Measurements from ENCODE around the gene FAM163B.
"Not testable (repeated sequence)": the region's sequence is repeated elsewhere in the genome, so short reads cannot be mapped to it uniquely, and the experiment has no call there.

The FAM163B gene

DNA sequence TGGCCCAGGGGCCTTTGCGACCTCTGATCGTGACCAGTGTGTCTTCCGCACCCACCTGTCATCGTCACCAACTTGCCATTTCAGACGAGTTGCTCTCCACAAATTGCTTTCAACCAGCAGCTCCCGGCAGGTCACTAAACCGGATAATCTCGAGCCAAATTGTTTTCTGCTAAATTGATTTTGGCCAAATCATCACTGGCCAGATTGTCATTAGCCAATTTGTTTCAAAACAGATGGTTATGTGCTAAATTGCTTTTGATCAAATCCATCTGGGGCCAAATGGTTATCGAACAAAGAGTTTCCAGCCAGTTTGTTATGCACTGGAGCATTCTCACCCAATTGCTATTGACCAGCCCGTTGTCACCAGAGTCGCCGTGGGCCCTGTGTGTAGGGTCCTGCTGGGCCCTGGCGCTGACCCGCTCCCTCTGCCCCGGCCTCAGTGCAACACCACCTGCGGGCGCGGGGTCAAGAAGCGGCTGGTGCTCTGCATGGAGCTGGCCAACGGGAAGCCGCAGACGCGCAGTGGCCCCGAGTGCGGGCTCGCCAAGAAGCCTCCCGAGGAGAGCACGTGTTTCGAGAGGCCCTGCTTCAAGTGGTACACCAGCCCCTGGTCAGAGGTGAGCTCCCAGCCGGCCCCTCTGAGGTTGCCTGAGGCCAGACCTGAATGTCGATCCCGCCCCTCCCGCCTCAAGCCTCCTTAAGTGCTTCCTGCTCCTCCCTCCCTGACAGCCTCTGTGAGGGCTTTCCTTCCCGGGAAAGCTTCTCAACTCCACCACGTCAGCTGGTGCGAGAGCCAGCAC is 39.1 kb downstream of the FAM163B start:
- Histone ChIP-seq H3K27ac (ENCODE audit: low read depth, low read length) (no peak overlapping the region), H3K4me3 (ENCODE audit: low read depth in 1 of 2, low read length in 2 of 2) (no peak overlapping the region), H3K36me3 (ENCODE audit: control insufficient read depth in 1 of 2, insufficient read depth in 2 of 2, low read length in 2 of 2) (no peaks in the 10 kb centered on the region), H3K27me3 (ENCODE audit: control insufficient read depth in 1 of 2, insufficient read depth in 2 of 2, low read length in 2 of 2) (no peaks in the 10 kb centered on the region), H3K9ac (ENCODE audit: low read depth in 1 of 2, low read length in 2 of 2) (no peak overlapping the region), H3K9me3 (ENCODE audit: control insufficient read depth in 1 of 2, low read length in 2 of 2) (no peaks in the 10 kb centered on the region), H3K4me1 (ENCODE audit: control insufficient read depth in 1 of 2, insufficient read depth in 2 of 2, low read length in 2 of 2) (no peaks in the 10 kb centered on the region)

DNA sequence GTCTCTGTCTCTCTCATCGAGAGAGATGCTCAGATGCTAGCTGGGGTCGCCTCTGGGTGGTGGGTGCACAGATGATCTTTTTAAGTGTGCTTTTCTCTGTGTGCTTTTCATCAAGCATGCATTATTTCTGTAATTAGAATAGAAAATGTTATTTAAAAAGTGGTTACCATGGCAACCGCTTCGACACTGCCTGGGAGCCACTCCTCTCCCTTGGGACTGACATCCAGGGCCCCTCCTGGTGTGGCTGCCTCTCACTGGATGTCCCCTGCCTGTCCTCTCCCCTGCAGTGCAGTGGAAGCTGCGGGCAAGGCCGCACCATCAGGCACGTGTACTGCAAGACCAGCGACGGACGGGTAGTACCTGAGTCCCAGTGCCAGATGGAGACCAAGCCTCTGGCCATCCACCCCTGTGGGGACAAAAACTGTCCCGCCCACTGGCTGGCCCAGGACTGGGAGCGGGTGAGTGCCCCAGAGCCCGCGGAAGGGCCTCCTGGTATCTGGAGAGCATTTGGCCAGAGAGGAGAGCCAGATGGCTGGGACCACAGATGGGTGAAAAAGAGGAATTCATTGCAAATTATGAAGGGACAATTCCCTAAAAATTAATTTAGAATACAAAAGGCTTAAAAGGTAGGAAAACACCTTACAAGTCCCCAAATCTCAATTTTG is 39.9 kb downstream of the FAM163B start:
- Histone ChIP-seq H3K9ac (ENCODE audit: low read depth in 1 of 2, low read length in 2 of 2) (no peak overlapping the region), H3K9me3 (ENCODE audit: control insufficient read depth in 1 of 2, low read length in 2 of 2) (no peaks in the 10 kb centered on the region), H3K27ac (ENCODE audit: low read depth, low read length) (no peak overlapping the region), H3K4me3 (ENCODE audit: low read depth in 1 of 2, low read length in 2 of 2) (no peak overlapping the region), H3K4me1 (ENCODE audit: control insufficient read depth in 1 of 2, insufficient read depth in 2 of 2, low read length in 2 of 2) (no peaks in the 10 kb centered on the region), H3K36me3 (ENCODE audit: control insufficient read depth in 1 of 2, insufficient read depth in 2 of 2, low read length in 2 of 2) (no peaks in the 10 kb centered on the region), H3K27me3 (ENCODE audit: control insufficient read depth in 1 of 2, insufficient read depth in 2 of 2, low read length in 2 of 2) (no peaks in the 10 kb centered on the region)

DNA sequence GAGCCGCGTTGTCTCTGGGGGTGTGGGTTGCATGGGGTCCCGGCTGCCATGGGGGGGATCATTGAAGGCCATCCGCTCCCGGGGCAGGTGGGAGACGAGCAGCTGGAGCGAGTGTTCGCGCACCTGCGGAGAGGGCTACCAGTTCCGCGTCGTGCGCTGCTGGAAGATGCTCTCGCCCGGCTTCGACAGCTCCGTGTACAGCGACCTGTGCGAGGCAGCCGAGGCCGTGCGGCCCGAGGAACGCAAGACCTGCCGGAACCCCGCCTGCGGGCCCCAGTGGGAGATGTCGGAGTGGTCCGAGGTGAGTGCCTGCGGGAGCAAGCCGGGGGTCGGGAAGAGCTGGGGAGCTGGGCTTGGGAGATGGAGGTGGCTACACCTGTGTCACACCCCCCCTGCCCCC is 41.0 kb downstream of the FAM163B start:
- H3K4me3 ChIP-seq (ENCODE audit: low read depth in 1 of 2, low read length in 2 of 2): no peak overlapping the region
- H3K36me3 ChIP-seq (ENCODE audit: control insufficient read depth in 1 of 2, insufficient read depth in 2 of 2, low read length in 2 of 2): no peaks in the 10 kb centered on the region
- H3K9ac ChIP-seq (ENCODE audit: low read depth in 1 of 2, low read length in 2 of 2): no peak overlapping the region
- H3K9me3 ChIP-seq (ENCODE audit: control insufficient read depth in 1 of 2, low read length in 2 of 2): no peaks in the 10 kb centered on the region
- H3K4me1 ChIP-seq (ENCODE audit: control insufficient read depth in 1 of 2, insufficient read depth in 2 of 2, low read length in 2 of 2): peaks cover 4% of the 10 kb centered on the region in 2 donors
- H3K27me3 ChIP-seq (ENCODE audit: control insufficient read depth in 1 of 2, insufficient read depth in 2 of 2, low read length in 2 of 2): no peaks in the 10 kb centered on the region
- no peak overlapping the region for H3K27ac ChIP-seq (ENCODE audit: low read depth, low read length)

DNA sequence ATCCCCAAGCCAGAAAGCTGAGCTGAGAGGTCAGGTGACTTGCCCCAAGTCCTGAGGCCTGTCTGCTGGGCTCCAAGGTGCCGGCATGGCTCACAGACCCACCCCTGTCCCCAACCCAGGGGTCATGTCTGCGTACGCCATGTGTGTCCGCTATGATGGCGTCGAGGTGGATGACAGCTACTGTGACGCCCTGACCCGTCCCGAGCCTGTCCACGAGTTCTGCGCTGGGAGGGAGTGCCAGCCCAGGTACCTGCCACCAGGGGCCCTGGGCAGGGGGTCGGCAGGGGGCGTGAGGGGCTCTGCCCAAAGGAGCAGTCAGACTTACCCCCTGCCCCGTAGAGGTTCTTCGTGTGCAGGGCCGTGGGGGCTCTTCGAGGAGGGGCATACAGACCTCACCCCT is 42.4 kb downstream of the FAM163B start:
- Histone ChIP-seq H3K4me3 (ENCODE audit: low read depth in 1 of 2, low read length in 2 of 2) (no peak overlapping the region), H3K9ac (ENCODE audit: low read depth in 1 of 2, low read length in 2 of 2) (no peak overlapping the region), H3K9me3 (ENCODE audit: control insufficient read depth in 1 of 2, low read length in 2 of 2) (no peaks in the 10 kb centered on the region), H3K27ac (ENCODE audit: low read depth, low read length) (no peak overlapping the region), H3K36me3 (ENCODE audit: control insufficient read depth in 1 of 2, insufficient read depth in 2 of 2, low read length in 2 of 2) (no peaks in the 10 kb centered on the region), H3K27me3 (ENCODE audit: control insufficient read depth in 1 of 2, insufficient read depth in 2 of 2, low read length in 2 of 2) (no peaks in the 10 kb centered on the region), H3K4me1 (ENCODE audit: control insufficient read depth in 1 of 2, insufficient read depth in 2 of 2, low read length in 2 of 2) (peaks cover 7 to 8% of the 10 kb centered on the region in 2 donors)

DNA sequence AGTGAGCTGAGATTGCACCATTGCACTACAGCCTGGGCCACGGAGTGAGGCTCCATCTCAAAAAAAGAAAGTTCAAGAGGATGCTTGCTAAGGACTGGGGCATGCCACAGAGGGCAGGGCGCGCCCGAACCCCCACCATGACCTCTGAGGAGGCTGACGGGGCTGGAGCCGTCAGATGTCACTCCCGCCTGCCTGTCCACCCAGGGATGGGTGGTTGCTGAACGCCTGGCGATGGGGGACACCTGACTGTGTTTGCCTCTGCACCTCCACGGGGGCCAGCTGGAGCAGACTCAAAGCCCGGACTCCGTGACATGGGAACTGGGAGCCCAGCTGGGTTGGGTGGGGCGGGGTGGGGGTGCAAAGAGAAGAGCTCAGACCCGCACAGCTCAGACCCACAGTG is 42.8 kb downstream of the FAM163B start:
- Histone ChIP-seq H3K36me3 (ENCODE audit: control insufficient read depth in 1 of 2, insufficient read depth in 2 of 2, low read length in 2 of 2) (no peaks in the 10 kb centered on the region), H3K27ac (ENCODE audit: low read depth, low read length) (no peak overlapping the region), H3K9ac (ENCODE audit: low read depth in 1 of 2, low read length in 2 of 2) (no peak overlapping the region), H3K9me3 (ENCODE audit: control insufficient read depth in 1 of 2, low read length in 2 of 2) (no peaks in the 10 kb centered on the region), H3K27me3 (ENCODE audit: control insufficient read depth in 1 of 2, insufficient read depth in 2 of 2, low read length in 2 of 2) (no peaks in the 10 kb centered on the region), H3K4me1 (ENCODE audit: control insufficient read depth in 1 of 2, insufficient read depth in 2 of 2, low read length in 2 of 2) (peaks cover 7 to 8% of the 10 kb centered on the region in 2 donors), H3K4me3 (ENCODE audit: low read depth in 1 of 2, low read length in 2 of 2) (no peak overlapping the region)

DNA sequence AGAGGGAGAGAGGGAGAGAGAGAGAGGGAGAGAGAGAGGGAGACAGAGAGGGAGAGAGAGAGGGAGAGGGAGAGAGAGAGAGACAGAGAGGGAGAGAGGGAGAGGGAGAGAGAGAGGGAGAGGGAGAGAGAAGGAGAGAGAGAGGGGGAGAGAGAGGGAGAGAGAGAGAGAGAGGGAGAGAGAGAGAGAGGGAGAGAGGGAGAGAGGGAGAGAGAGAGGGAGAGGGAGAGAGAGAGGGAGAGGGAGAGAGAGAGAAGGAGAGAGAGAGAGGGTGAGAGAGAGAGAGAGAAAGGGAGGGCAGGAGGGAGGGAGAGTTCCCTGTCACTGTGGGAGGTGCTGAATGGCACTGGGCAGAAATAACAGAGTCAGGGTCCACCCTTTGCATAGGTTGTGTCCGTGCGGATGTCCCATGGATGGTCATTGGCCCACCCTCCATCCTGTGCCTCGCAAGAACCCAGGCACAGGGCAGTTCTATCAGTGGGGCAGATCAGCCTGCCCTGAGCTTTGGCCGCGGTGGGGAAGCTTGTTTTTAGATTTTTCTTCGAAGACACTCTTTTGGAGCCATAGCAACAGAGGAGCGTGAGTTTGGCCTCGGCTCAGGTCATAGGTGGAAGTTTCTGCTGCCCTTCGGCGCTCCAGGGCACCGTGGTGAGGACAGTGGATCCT is 44.6 kb downstream of the FAM163B start:
- peaks cover 7 to 8% of the 10 kb centered on the region in 2 donors for H3K4me1 ChIP-seq (ENCODE audit: control insufficient read depth in 1 of 2, insufficient read depth in 2 of 2, low read length in 2 of 2)
- no peaks in the 10 kb centered on the region for H3K27me3 ChIP-seq (ENCODE audit: control insufficient read depth in 1 of 2, insufficient read depth in 2 of 2, low read length in 2 of 2)
- no peak overlapping the region for H3K9ac ChIP-seq (ENCODE audit: low read depth in 1 of 2, low read length in 2 of 2)
- H3K27ac ChIP-seq (ENCODE audit: low read depth, low read length): no peak overlapping the region
- H3K9me3 ChIP-seq (ENCODE audit: control insufficient read depth in 1 of 2, low read length in 2 of 2): no peaks in the 10 kb centered on the region
- H3K36me3 ChIP-seq (ENCODE audit: control insufficient read depth in 1 of 2, insufficient read depth in 2 of 2, low read length in 2 of 2): no peaks in the 10 kb centered on the region
- no peak overlapping the region for H3K4me3 ChIP-seq (ENCODE audit: low read depth in 1 of 2, low read length in 2 of 2)

DNA sequence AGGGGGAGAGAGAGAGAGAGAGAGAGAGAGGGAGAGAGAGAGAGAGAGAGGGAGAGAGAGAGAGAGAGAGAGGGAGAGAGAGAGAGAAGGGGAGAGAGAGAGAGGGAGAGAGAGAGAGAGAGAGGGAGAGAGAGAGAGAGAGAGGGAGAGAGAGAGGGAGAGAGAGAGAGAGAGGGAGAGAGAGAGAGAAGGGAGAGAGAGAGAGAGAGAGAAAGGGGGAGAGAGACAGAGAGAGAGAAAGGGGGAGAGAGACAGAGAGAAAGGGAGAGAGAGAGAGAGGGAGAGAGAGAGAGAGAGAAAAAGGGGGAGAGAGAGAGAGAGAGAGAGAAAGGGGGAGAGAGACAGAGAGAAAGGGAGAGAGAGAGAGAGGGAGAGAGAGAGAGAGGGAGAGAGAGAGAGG is 45.4 kb downstream of the FAM163B start:
- H3K27me3 ChIP-seq (ENCODE audit: control insufficient read depth in 1 of 2, insufficient read depth in 2 of 2, low read length in 2 of 2); H3K4me1 ChIP-seq (ENCODE audit: control insufficient read depth in 1 of 2, insufficient read depth in 2 of 2, low read length in 2 of 2): not testable (repeated sequence)

DNA sequence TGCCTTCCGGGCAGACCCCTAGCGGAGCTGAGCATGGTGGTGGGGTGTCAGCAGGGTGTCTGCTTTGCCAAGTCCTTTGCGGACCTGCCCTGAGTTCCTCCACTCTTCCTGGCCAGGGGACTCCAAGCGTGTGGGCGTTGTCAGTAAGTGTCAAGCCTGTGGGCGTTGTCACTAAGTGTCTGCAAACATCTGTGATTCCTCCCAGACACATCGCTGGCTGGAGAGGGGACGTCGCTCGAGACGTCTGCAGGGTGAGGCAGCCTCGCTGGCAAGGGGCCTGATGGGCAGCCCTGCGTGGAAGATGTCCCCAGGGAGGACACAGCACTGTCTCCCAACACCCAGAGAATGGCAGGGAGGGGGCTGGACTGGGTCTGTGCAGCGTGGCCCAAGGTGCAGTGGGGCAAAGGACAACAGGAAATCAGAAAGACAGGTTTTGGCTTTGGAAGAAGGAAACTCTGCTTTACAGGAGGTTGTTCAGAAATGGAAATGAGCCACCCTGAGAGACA is 45.8 kb downstream of the FAM163B start:
- no peak overlapping the region for H3K27ac ChIP-seq (ENCODE audit: low read depth, low read length)
- peaks cover 7 to 14% of the 10 kb centered on the region in 2 donors for H3K4me1 ChIP-seq (ENCODE audit: control insufficient read depth in 1 of 2, insufficient read depth in 2 of 2, low read length in 2 of 2)
- peak overlapping the region in 1 of 2 donors; percentile 38 for H3K4me3 ChIP-seq (ENCODE audit: low read depth in 1 of 2, low read length in 2 of 2)
- no peaks in the 10 kb centered on the region for H3K36me3 ChIP-seq (ENCODE audit: control insufficient read depth in 1 of 2, insufficient read depth in 2 of 2, low read length in 2 of 2)
- no peak overlapping the region for H3K9ac ChIP-seq (ENCODE audit: low read depth in 1 of 2, low read length in 2 of 2)
- no peaks in the 10 kb centered on the region for H3K27me3 ChIP-seq (ENCODE audit: control insufficient read depth in 1 of 2, insufficient read depth in 2 of 2, low read length in 2 of 2)
- no peaks in the 10 kb centered on the region for H3K9me3 ChIP-seq (ENCODE audit: control insufficient read depth in 1 of 2, low read length in 2 of 2)

More for the DNA sequence above, 45.4 kb downstream of the FAM163B start:
- H3K9ac ChIP-seq (ENCODE audit: low read depth in 1 of 2, low read length in 2 of 2); H3K27ac ChIP-seq (ENCODE audit: low read depth, low read length); H3K36me3 ChIP-seq (ENCODE audit: control insufficient read depth in 1 of 2, insufficient read depth in 2 of 2, low read length in 2 of 2); H3K4me3 ChIP-seq (ENCODE audit: low read depth in 1 of 2, low read length in 2 of 2); H3K9me3 ChIP-seq (ENCODE audit: control insufficient read depth in 1 of 2, low read length in 2 of 2): not testable (repeated sequence)

DNA sequence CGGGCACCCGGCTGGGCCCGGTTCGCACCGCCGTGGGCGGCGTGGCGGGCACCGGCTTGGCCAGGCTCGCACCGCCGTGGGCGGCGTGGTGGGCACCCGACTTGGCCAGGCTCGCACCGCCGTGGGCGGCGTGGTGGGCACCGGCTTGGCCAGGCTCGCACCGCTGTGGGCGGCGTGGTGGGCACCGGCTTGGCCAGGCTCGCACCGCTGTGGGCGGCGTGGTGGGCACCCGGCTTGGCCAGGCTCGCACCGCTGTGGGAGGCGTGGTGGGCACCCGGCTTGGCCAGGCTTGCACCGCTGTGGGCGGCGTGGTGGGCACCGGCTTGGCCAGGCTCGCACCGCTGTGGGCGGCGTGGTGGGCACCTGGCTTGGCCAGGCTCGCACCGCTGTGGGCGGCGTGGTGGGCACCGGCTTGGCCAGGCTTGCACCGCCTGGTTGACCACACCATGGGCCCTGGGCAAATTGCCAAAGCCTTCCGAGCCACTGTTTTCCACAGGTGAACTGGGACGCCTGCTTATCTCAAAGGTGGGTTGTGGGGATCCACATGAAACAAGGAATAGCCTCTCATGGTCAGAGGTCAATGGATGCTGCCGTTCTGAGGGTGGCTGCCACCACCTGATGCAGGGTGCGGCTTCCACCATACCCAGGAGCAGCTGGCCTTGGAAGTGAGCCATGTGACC is 46.4 kb downstream of the FAM163B start:
- H3K9ac ChIP-seq (ENCODE audit: low read depth in 1 of 2, low read length in 2 of 2): no peak overlapping the region
- no peak overlapping the region for H3K27ac ChIP-seq (ENCODE audit: low read depth, low read length)
- H3K4me3 ChIP-seq (ENCODE audit: low read depth in 1 of 2, low read length in 2 of 2): no peak overlapping the region
- no peaks in the 10 kb centered on the region for H3K9me3 ChIP-seq (ENCODE audit: control insufficient read depth in 1 of 2, low read length in 2 of 2)
- no peaks in the 10 kb centered on the region for H3K27me3 ChIP-seq (ENCODE audit: control insufficient read depth in 1 of 2, insufficient read depth in 2 of 2, low read length in 2 of 2)
- no peaks in the 10 kb centered on the region for H3K36me3 ChIP-seq (ENCODE audit: control insufficient read depth in 1 of 2, insufficient read depth in 2 of 2, low read length in 2 of 2)
- peaks cover 7 to 14% of the 10 kb centered on the region in 2 donors for H3K4me1 ChIP-seq (ENCODE audit: control insufficient read depth in 1 of 2, insufficient read depth in 2 of 2, low read length in 2 of 2)
